ENCODE measurements around the gene LMTK2. TPM values are rescaled to one million over a fixed set of nuclear protein-coding genes. Genes with fewer than 3 reads are reported as not detected.
A peak's percentile ranks its signal among the peaks of the same experiment; 100 is the strongest.

The LMTK2 gene
- total and polyA plus RNA-seq, 3 donors from 2014 or later: 16.1 to 36.1 (median 35.5) TPM

DNA sequence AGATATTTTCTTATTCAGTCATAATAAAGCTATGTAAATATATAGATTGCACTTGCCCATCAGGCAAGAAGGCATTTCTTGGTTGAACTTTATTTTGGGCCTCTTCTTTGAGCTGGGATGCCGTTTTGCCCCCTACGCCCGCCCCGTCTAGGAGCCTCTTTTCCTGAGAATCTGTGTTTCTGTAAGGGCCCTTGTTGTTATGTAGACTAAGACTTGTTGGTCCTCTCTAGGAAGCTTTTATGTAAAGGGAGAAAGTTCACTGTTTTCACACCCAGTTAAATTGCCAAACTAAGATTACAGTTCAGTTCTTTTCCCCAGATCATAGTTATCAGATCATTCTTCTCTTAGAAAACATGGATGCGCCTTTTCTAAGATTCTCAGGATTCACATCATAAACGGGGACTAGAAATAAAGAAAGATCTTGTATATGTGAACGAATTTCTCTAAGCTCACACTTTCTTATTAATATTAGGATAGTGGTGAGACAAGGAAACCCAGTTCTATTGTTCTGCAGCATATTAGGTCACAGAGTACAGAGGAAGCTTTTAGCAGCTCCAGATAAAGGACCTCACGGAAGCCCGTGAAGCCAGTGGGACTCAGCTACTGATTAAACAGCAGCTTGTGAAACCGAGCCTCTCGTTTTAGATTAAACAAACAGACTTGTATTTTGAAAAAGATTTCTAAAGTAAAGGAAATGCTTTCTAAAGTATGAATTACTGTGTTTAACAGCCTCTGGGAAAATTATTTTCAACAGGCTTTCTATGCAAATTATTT, 3.8 kb downstream of the LMTK2 start:
- 58 to 63% methylated on average over 11 of the region's 11 CpGs for WGBS, 2 donors
- DNase-seq: peak; percentile 57
- H3K27ac ChIP-seq: peak overlapping the region in 1 of 2 donors; percentile 44
- H3K4me3 ChIP-seq: no peak overlapping the region
- TF ChIP-seq, protein P1, sequence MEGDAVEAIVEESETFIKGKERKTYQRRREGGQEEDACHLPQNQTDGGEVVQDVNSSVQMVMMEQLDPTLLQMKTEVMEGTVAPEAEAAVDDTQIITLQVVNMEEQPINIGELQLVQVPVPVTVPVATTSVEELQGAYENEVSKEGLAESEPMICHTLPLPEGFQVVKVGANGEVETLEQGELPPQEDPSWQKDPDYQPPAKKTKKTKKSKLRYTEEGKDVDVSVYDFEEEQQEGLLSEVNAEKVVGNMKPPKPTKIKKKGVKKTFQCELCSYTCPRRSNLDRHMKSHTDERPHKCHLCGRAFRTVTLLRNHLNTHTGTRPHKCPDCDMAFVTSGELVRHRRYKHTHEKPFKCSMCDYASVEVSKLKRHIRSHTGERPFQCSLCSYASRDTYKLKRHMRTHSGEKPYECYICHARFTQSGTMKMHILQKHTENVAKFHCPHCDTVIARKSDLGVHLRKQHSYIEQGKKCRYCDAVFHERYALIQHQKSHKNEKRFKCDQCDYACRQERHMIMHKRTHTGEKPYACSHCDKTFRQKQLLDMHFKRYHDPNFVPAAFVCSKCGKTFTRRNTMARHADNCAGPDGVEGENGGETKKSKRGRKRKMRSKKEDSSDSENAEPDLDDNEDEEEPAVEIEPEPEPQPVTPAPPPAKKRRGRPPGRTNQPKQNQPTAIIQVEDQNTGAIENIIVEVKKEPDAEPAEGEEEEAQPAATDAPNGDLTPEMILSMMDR (IDR thresholded peaks at IDR 0.05): no peak
- TF ChIP-seq POLR2A (IDR thresholded peaks at IDR 0.05): no peak
- H3K4me1 ChIP-seq: peaks cover 12% of the 10 kb centered on the region
- intact Hi-C loops (cut with DNase I; ENCODE audit: low total_unique reads): no loop called here
- no peaks in the 10 kb centered on the region for H3K36me3 ChIP-seq (ENCODE audit: low read depth, missing control alignments)
- H3K27me3 ChIP-seq: no peaks in the 10 kb centered on the region
- no peaks in the 10 kb centered on the region for H3K9me3 ChIP-seq

DNA sequence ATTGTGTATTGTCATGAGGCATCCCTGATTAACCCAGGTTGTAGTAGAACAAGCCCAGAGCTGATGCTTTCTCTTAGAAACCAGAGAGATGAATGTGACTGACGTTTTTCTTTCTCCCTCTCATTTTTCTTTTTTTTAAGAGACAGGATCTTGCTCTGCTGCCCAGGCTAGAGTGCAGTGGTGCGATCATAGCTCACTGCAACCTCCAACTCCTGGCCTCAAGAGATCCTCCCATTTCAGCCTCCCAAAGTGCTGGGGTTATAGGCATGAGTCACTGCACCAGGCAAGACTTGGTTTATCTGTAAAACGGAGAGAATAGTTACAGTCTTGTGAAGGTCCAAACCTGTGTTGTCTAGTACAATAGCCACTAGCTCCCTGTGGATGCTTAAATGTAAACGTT, 5.4 kb downstream of the LMTK2 start:
- intact Hi-C loops (cut with DNase I; ENCODE audit: low total_unique reads): no loop called here
- no peaks in the 10 kb centered on the region for H3K27me3 ChIP-seq
- 70 to 85% methylated on average over 4 of the region's 4 CpGs for WGBS, 2 donors

DNA sequence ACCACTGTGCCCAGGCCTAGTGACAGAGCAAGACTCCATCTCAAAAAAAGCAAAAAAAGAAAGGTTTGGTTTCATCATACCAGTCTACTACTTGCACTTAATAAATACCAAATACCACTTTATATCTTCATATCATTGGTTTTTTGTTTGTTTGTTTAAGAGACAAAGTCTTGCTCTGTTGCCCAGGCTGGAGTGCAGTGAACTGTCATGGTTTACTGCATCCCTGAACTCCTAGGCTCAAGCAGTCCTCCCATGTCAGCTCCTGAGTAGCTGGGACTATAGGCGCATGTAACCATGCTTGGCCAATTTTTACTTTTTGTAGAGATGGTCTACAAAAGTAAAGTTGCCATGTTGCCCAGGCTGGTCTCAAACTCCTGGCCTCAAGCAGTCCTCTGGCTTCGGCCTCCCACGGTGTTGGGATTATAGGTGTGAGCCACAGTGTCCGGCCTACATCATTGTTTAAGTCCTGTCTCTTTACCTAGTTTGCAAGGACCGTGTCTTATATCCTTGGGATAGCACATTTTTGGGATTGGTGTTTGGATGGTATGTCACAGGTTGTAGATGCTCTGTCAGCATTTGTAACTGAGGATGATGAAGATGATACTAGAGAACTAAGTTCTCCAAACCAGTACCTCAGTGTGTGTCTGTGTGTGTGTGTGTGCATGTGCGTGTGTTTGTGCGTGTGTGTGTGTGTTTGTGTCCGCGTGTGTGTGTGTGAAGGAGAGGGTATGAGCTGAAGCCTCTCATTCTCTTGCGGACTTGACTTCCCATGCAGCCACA, 9.3 kb downstream of the LMTK2 start:
- no peak for DNase-seq
- no peaks in the 10 kb centered on the region for H3K9me3 ChIP-seq
- no peak for TF ChIP-seq POLR2A (IDR thresholded peaks at IDR 0.05)
- TF ChIP-seq, protein P1 (IDR thresholded peaks at IDR 0.05): no peak
- H3K27me3 ChIP-seq: no peaks in the 10 kb centered on the region
- peaks cover 17% of the 10 kb centered on the region for H3K4me1 ChIP-seq
- H3K4me3 ChIP-seq: no peak overlapping the region
- intact Hi-C loops (cut with DNase I; ENCODE audit: low total_unique reads): no loop called here
- no peak overlapping the region for H3K27ac ChIP-seq
- no peaks in the 10 kb centered on the region for H3K36me3 ChIP-seq (ENCODE audit: low read depth, missing control alignments)
- WGBS, 2 donors: 94 to 96% methylated on average over 10 of the region's 10 CpGs

More for the DNA sequence above, 5.4 kb downstream of the LMTK2 start:
- H3K4me1 ChIP-seq: peaks cover 17% of the 10 kb centered on the region
- TF ChIP-seq, protein P1 (IDR thresholded peaks at IDR 0.05): no peak
- TF ChIP-seq POLR2A (IDR thresholded peaks at IDR 0.05): no peak
- H3K9me3 ChIP-seq: no peaks in the 10 kb centered on the region
- DNase-seq: no peak
- H3K4me3 ChIP-seq: no peak overlapping the region
- H3K36me3 ChIP-seq (ENCODE audit: low read depth, missing control alignments): no peaks in the 10 kb centered on the region
- no peak overlapping the region for H3K27ac ChIP-seq

DNA sequence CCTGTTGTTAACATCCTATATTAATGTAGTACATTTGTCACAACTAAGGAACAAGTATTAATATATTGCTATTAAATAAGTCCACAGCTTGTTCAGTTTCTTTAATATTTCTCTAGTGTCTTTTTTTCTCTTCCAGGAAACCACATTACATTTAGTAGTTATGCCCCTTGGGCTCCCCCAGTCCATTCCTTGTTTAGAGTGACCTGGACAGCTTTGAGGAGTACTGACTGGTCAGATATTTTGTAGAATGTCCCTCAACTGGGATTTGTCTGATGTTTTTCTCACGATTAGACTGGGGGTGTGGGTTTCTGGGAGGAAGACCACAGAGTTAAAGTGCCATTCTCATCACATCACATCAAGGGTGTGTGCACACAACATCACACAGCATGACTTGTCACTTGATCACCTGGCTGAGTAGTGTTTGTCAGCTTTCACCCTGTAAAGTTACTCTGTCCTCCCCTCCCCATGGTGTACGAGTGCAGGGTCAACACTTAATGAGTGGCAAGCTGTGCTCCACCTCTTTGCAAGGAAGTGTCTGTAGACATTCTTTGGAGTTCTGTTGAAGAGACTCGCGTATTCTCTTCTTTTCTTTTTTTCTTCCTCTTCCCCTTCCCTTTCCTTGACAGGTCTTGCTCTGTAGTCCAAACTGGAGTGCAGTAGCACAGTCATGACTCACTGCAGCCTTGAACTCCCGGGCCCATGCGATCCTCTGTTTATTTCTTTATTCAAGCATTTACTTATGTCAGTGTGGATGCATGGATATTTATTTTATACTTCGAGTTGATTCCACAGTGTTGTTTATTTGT, 10.2 kb downstream of the LMTK2 start:
- H3K27ac ChIP-seq: no peak overlapping the region

More for the DNA sequence above, 10.2 kb downstream of the LMTK2 start:
- Histone ChIP-seq H3K27me3 (no peaks in the 10 kb centered on the region), H3K36me3 (ENCODE audit: low read depth, missing control alignments) (no peaks in the 10 kb centered on the region), H3K4me1 (peaks cover 17% of the 10 kb centered on the region), H3K9me3 (no peaks in the 10 kb centered on the region), H3K4me3 (no peak overlapping the region)
- DNase-seq: no peak
- intact Hi-C loops (cut with DNase I; ENCODE audit: low total_unique reads): no loop called here
- WGBS, 2 donors: 54 to 59% methylated on average over 7 of the region's 7 CpGs
- TF ChIP-seq POLR2A (IDR thresholded peaks at IDR 0.05): no peak
- TF ChIP-seq, protein P1 (IDR thresholded peaks at IDR 0.05): no peak
